ENCODE measurements around the gene GAA.

GAA gene

GRCh38 chr17:80095844-80096475 is 5.4 kb upstream of the GAA start:
- Mint-ChIP-seq H3K4me1 (peaks cover 11% of the 10 kb centered on the region), H3K9me3 (no peaks in the 10 kb centered on the region), H3K4me3 (no peak overlapping the region), H3K36me3 (no peaks in the 10 kb centered on the region), H3K27ac (no peak overlapping the region)
- ATAC-seq (no peak), DNase-seq (ENCODE audit: low spot score in 2 of 2) (no peak)

GRCh38 chr17:80096561-80097021 is 4.8 kb upstream of the GAA start:
- H3K36me3 Mint-ChIP-seq = peaks cover 1% of the 10 kb centered on the region
- H3K27ac Mint-ChIP-seq = no peak overlapping the region
- no peaks in the 10 kb centered on the region for H3K9me3 Mint-ChIP-seq
- DNase-seq (ENCODE audit: low spot score in 2 of 2) (no peak), ATAC-seq (no peak)
- no peak overlapping the region for H3K4me3 Mint-ChIP-seq
- H3K4me1 Mint-ChIP-seq = peaks cover 13% of the 10 kb centered on the region

- ATAC-seq = no peak
- peaks cover 19% of the 10 kb centered on the region for H3K4me1 Mint-ChIP-seq
- H3K36me3 Mint-ChIP-seq = peaks cover 7% of the 10 kb centered on the region
- H3K27ac Mint-ChIP-seq = no peak overlapping the region
- no peaks in the 10 kb centered on the region for H3K9me3 Mint-ChIP-seq
- no peak for DNase-seq (ENCODE audit: low spot score in 2 of 2)
- H3K4me3 Mint-ChIP-seq = no peak overlapping the region
Observed at GRCh38 chr17:80097127-80097621, 4.2 kb upstream of the GAA start.

GRCh38 chr17:80097844-80098691 is 3.3 kb upstream of the GAA start:
- DNase-seq (ENCODE audit: low spot score in 2 of 2) = no peak
- H3K9me3 Mint-ChIP-seq = no peaks in the 10 kb centered on the region
- no peak for ATAC-seq
- H3K4me1 Mint-ChIP-seq = peaks cover 26% of the 10 kb centered on the region
- H3K36me3 Mint-ChIP-seq = peaks cover 10% of the 10 kb centered on the region
- H3K27ac Mint-ChIP-seq = no peak overlapping the region
- no peak overlapping the region for H3K4me3 Mint-ChIP-seq

GRCh38 chr17:80099291-80100034 is 1.9 kb upstream of the GAA start:
- H3K27ac Mint-ChIP-seq = no peak overlapping the region
- DNase-seq (ENCODE audit: low spot score in 2 of 2) (no peak), ATAC-seq (no peak)
- peaks cover 14% of the 10 kb centered on the region for H3K36me3 Mint-ChIP-seq
- H3K4me1 Mint-ChIP-seq = peaks cover 31% of the 10 kb centered on the region
- peak overlapping the region; percentile 93 for H3K4me3 Mint-ChIP-seq
- H3K9me3 Mint-ChIP-seq = no peaks in the 10 kb centered on the region

- H3K4me1 Mint-ChIP-seq = peaks cover 31% of the 10 kb centered on the region
- ATAC-seq (no peak), DNase-seq (ENCODE audit: low spot score in 2 of 2) (no peak)
- H3K36me3 Mint-ChIP-seq = peaks cover 14% of the 10 kb centered on the region
- H3K27ac Mint-ChIP-seq = peak overlapping the region; percentile 52
- H3K4me3 Mint-ChIP-seq = peak overlapping the region; percentile 93
- no peaks in the 10 kb centered on the region for H3K9me3 Mint-ChIP-seq
Observed at GRCh38 chr17:80100035-80100323, 1.4 kb upstream of the GAA start.

- Mint-ChIP-seq H3K36me3 (peaks cover 14% of the 10 kb centered on the region), H3K27ac (peak overlapping the region; percentile 90), H3K4me3 (peak overlapping the region; percentile 93), H3K4me1 (peaks cover 31% of the 10 kb centered on the region), H3K9me3 (no peaks in the 10 kb centered on the region)
- DNase-seq (ENCODE audit: low spot score in 2 of 2) = no peak
- ATAC-seq = peak; percentile 31
Observed at GRCh38 chr17:80101946-80102663, 724 bp downstream of the GAA start.

GRCh38 chr17:80102664-80103448 is 1.5 kb downstream of the GAA start:
- Mint-ChIP-seq H3K4me1 (peaks cover 31% of the 10 kb centered on the region), H3K9me3 (no peaks in the 10 kb centered on the region), H3K27ac (no peak overlapping the region), H3K4me3 (peak overlapping the region; percentile 93), H3K36me3 (peaks cover 14% of the 10 kb centered on the region)
- DNase-seq (ENCODE audit: low spot score in 2 of 2) (no peak), ATAC-seq (no peak)

- Mint-ChIP-seq H3K9me3 (no peaks in the 10 kb centered on the region), H3K36me3 (peaks cover 14% of the 10 kb centered on the region), H3K4me3 (peak overlapping the region; percentile 93), H3K4me1 (peaks cover 31% of the 10 kb centered on the region), H3K27ac (no peak overlapping the region)
- ATAC-seq = no peak
- DNase-seq (ENCODE audit: low spot score in 2 of 2) = no peak
Observed at GRCh38 chr17:80103449-80104085, 2.2 kb downstream of the GAA start.

GRCh38 chr17:80104321-80104955 is 3.1 kb downstream of the GAA start:
- Mint-ChIP-seq H3K36me3 (peaks cover 14% of the 10 kb centered on the region), H3K4me3 (no peak overlapping the region), H3K27ac (no peak overlapping the region), H3K9me3 (no peaks in the 10 kb centered on the region), H3K4me1 (peaks cover 31% of the 10 kb centered on the region)
- DNase-seq (ENCODE audit: low spot score in 2 of 2) (no peak), ATAC-seq (no peak)

GRCh38 chr17:80104956-80105375 is 3.6 kb downstream of the GAA start:
- no peaks in the 10 kb centered on the region for H3K9me3 Mint-ChIP-seq
- ATAC-seq = no peak
- no peak overlapping the region for H3K4me3 Mint-ChIP-seq
- H3K36me3 Mint-ChIP-seq = peaks cover 14% of the 10 kb centered on the region
- no peak for DNase-seq (ENCODE audit: low spot score in 2 of 2)
- peaks cover 30% of the 10 kb centered on the region for H3K4me1 Mint-ChIP-seq
- no peak overlapping the region for H3K27ac Mint-ChIP-seq

- no peak overlapping the region for H3K27ac Mint-ChIP-seq
- ATAC-seq (no peak), DNase-seq (ENCODE audit: low spot score in 2 of 2) (no peak)
- H3K4me3 Mint-ChIP-seq = no peak overlapping the region
- peaks cover 22% of the 10 kb centered on the region for H3K4me1 Mint-ChIP-seq
- H3K9me3 Mint-ChIP-seq = no peaks in the 10 kb centered on the region
- peaks cover 14% of the 10 kb centered on the region for H3K36me3 Mint-ChIP-seq
Observed at GRCh38 chr17:80105762-80106161, 4.4 kb downstream of the GAA start.

- DNase-seq (ENCODE audit: low spot score in 2 of 2) = no peak
- H3K4me3 Mint-ChIP-seq = no peak overlapping the region
- peaks cover 18% of the 10 kb centered on the region for H3K4me1 Mint-ChIP-seq
- H3K9me3 Mint-ChIP-seq = no peaks in the 10 kb centered on the region
- H3K36me3 Mint-ChIP-seq = peaks cover 14% of the 10 kb centered on the region
- no peak overlapping the region for H3K27ac Mint-ChIP-seq
- ATAC-seq = no peak
Observed at GRCh38 chr17:80106176-80106575, 4.8 kb downstream of the GAA start.

- Mint-ChIP-seq H3K9me3 (no peaks in the 10 kb centered on the region), H3K4me1 (peaks cover 17% of the 10 kb centered on the region), H3K36me3 (peaks cover 11% of the 10 kb centered on the region), H3K4me3 (no peak overlapping the region), H3K27ac (no peak overlapping the region)
- DNase-seq (ENCODE audit: low spot score in 2 of 2) (no peak), ATAC-seq (no peak)
Observed at GRCh38 chr17:80106751-80107150, 5.4 kb downstream of the GAA start.

Measured in stimulated activated effector memory CD8-positive, alpha-beta T cell treated with anti-CD3 and anti-CD28 coated beads, Interleukin-12 subunit alpha, Interleukin-12 subunit beta, amount 100 ng/mL, for 72 hours (primary cell).